Kidney (tissue), 14 donors: ENCODE results near the gene SF3B6. TPM values are rescaled to one million over a fixed set of nuclear protein-coding genes. Genes with fewer than 3 reads are reported as not detected.

Source experiments
- DNase-seq, 5 donors: peaks; one replicate each; pipeline ENCODE4 v3.0.0-alpha.2; 2013 to 2020
- FAIRE-seq: peaks from 2 replicates; lab custom pipeline; 2012; peaks lifted over from hg19 to GRCh38; lab: Jason Lieb, UNC
- H3K27ac ChIP-seq, 2 donors: one replicate each; pipeline ENCODE4 v1.7.0; 2013; ENCODE audit warnings: low read depth in 2 of 2, low read length in 2 of 2, inconsistent platforms in 1 of 2
- H3K27me3 ChIP-seq: one replicate; pipeline ENCODE4 v1.7.1; 2013; ENCODE audit warnings: low read length, inconsistent platforms; ENCODE audit not compliant: control insufficient read depth, insufficient read depth
- H3K36me3 ChIP-seq, 3 donors: one replicate each; pipeline versions ENCODE4 v1.7.0 to v1.7.1; 2013; ENCODE audit warnings: low read length in 3 of 3, control low read depth in 1 of 3, inconsistent platforms in 1 of 3; ENCODE audit not compliant: insufficient read depth in 3 of 3, control insufficient read depth in 2 of 3
- H3K4me1 ChIP-seq, 3 donors: one replicate each; pipeline versions ENCODE4 v1.7.0 to v1.7.1; 2013; ENCODE audit warnings: low read length in 3 of 3, inconsistent platforms in 1 of 3, low read depth in 1 of 3; ENCODE audit not compliant: control insufficient read depth in 2 of 3, insufficient read depth in 2 of 3
- H3K4me3 ChIP-seq, 3 donors: one replicate each; pipeline versions ENCODE4 v1.7.0 to v1.8.1; 2013; ENCODE audit warnings: low read length in 3 of 3, control low read depth in 1 of 3, inconsistent platforms in 1 of 3
- H3K9ac ChIP-seq, 3 donors: one replicate each; pipeline versions ENCODE4 v1.7.0 to v1.7.1; 2013; ENCODE audit warnings: low read length in 3 of 3, control low read depth in 1 of 3, inconsistent platforms in 1 of 3
- H3K9me3 ChIP-seq, 3 donors: one replicate each; pipeline versions ENCODE4 v1.7.0 to v1.7.1; 2013; ENCODE audit warnings: low read length in 3 of 3, control low read depth in 1 of 3, inconsistent platforms in 1 of 3; ENCODE audit not compliant: control insufficient read depth in 2 of 3, insufficient read depth in 1 of 3
- intact Hi-C: fragments of 100-400 bp; cut with DNase I; formaldehyde crosslinking; loops from one replicate; pipeline ENCODE4 v1.11.1; 2022
- polyA plus RNA-seq: library from polyadenylated mRNA; stranded (reverse); fragments of 350-450 nt; fragmentation: Illumina TruSeq; extraction: RNeasy Lipid Tissue Mini Kit (QIAGEN cat#74804); gene quantifications from one replicate; pipeline ENCODE4 v1.2.3, GENCODE V29; 2014; ENCODE audit warnings: low read depth, low replicate concordance; ENCODE audit not compliant: insufficient read depth
- total RNA-seq: library from RNA; stranded (reverse); fragmentation: NEBNext Ultra II Directional; extraction: Animal tissue kit (Norgen Biotek cat#: 25700); gene quantifications from one replicate; pipeline ENCODE4 v1.2.1, GENCODE V29; 2021
- TF ChIP-seq, protein P1 (sequence below): IDR thresholded peaks from 3 replicates; pipeline ENCODE4 v1.5.1; 2012; ENCODE audit warnings: mild to moderate bottlenecking, moderate library complexity, borderline replicate concordance; ENCODE audit not compliant: insufficient read depth; ENCODE audit errors: extremely low read depth
- donor health status: control.
- donor health status: control.
- donor health status: control.
- donor health status: control.
- donor health status: control.
- donor health status: DM: yes; HTN: yes; CAD: no.
- donor health status: Normal renal cell carcinoma (clear cell type).

The SF3B6 gene
- total and polyA plus RNA-seq, 2 donors from 2014 or later: 74.8 to 170 TPM

GRCh38 chr2:24050041-24050979, 25.8 kb downstream of the SF3B6 start:
- Histone ChIP-seq H3K9ac (peak overlapping the region; percentile 6 to 67 (median 43)), H3K27ac (no peak overlapping the region)

GRCh38 chr2:24049485-24050021, 26.6 kb downstream of the SF3B6 start, which contains the start of gene FKBP1B:
TSS of gene FKBP1B (plus strand) at chr2:24049741. CDS start at chr2:24049850, 109 bp downstream.
- Histone ChIP-seq H3K4me3 (peak within 1 kb of the TSS; percentile 51 to 64 (median 54)), H3K9ac (peak within 1 kb of the TSS; percentile 6 to 67 (median 43)), H3K9me3 (no peaks in the 10 kb centered on the region), H3K36me3 (no peaks in the 10 kb centered on the region), H3K27ac (no peak within 1 kb of the TSS), H3K4me1 (peaks cover 0 to 13% (median 8%) of the 10 kb centered on the region in 3 donors), H3K27me3 (no peaks in the 10 kb centered on the region)
- no peak for FAIRE-seq
- intact Hi-C loops: no loop called here
- peak; percentile 67 to 86 (median 77) for DNase-seq
- TF ChIP-seq, protein P1, sequence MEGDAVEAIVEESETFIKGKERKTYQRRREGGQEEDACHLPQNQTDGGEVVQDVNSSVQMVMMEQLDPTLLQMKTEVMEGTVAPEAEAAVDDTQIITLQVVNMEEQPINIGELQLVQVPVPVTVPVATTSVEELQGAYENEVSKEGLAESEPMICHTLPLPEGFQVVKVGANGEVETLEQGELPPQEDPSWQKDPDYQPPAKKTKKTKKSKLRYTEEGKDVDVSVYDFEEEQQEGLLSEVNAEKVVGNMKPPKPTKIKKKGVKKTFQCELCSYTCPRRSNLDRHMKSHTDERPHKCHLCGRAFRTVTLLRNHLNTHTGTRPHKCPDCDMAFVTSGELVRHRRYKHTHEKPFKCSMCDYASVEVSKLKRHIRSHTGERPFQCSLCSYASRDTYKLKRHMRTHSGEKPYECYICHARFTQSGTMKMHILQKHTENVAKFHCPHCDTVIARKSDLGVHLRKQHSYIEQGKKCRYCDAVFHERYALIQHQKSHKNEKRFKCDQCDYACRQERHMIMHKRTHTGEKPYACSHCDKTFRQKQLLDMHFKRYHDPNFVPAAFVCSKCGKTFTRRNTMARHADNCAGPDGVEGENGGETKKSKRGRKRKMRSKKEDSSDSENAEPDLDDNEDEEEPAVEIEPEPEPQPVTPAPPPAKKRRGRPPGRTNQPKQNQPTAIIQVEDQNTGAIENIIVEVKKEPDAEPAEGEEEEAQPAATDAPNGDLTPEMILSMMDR: no peak

More at GRCh38 chr2:24050041-24050979, 25.8 kb downstream of the SF3B6 start:
- Histone ChIP-seq H3K36me3 (no peaks in the 10 kb centered on the region), H3K4me3 (peak overlapping the region; percentile 51 to 64 (median 54)), H3K27me3 (no peaks in the 10 kb centered on the region), H3K9me3 (no peaks in the 10 kb centered on the region), H3K4me1 (peaks cover 0 to 13% (median 8%) of the 10 kb centered on the region in 3 donors)
- DNase-seq (peak; percentile 50 to 77 (median 55)), FAIRE-seq (no peak)
- TF ChIP-seq, protein P1: no peak
- intact Hi-C loops: no loop called here

- no peak for FAIRE-seq
- peaks cover 0 to 13% (median 8%) of the 10 kb centered on the region in 3 donors for H3K4me1 ChIP-seq
- no peak overlapping the region for H3K27ac ChIP-seq
- DNase-seq: peak in 1 of 5 donors; percentile 5
- no peaks in the 10 kb centered on the region for H3K36me3 ChIP-seq
- H3K9me3 ChIP-seq: no peaks in the 10 kb centered on the region
- intact Hi-C loops: no loop called here
- TF ChIP-seq, protein P1: no peak
- no peaks in the 10 kb centered on the region for H3K27me3 ChIP-seq
- no peak overlapping the region for H3K9ac ChIP-seq
- peak overlapping the region; percentile 35 to 64 (median 51) for H3K4me3 ChIP-seq
Measured at GRCh38 chr2:24048769-24049484, 27.2 kb downstream of the SF3B6 start.
